Pons (tissue), 1 donor: ENCODE data around the gene IGSF3.
"Not testable (repeated sequence)": the region's sequence is repeated elsewhere in the genome, so short reads cannot be mapped to it uniquely, and the experiment has no call there.

Experiments
- DNase-seq: peaks from one replicate; pipeline ENCODE4 v3.0.0-alpha.2; 2016; ENCODE audit warnings: low spot score

The IGSF3 gene

DNA sequence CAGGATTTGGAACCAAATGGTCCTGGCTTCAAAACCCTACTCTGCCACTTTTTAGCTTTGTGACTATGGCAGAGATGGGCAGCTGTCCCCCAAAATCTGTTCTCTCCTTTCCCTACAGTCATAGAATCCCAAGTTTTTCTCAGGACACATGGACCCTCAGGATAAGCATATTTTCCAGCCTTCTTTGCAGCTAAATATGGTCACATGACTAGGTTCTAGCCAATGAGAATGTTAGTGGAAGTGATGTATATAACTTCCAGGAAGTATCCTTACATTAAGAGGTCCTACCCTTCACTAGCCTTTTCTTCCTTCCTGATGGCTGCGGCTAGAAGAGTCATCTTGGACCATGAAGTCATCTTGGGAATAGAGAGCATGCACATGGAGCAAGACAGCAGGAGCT is 5.9 kb downstream of the IGSF3 start:
- no peak for DNase-seq

DNA sequence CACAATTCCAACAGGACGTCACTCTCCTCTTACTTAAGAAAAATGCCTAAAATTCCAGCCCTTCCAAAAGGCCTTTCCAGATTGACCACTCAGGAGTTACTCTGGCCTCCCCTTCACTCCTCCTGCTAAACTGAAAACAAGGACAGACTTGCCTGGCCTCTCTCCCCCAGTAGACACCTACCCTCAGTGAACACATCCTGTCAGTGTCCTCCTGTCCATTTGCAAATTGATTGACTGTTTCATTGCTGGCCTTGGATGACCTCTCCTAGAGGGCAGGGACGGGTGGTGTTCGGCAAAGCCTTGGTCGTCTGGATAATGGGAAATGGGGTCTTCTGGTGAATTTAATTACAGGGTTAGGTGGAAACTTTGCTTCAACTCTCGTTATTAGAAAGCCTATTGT is 8.9 kb downstream of the IGSF3 start:
- not testable (repeated sequence) for DNase-seq

DNA sequence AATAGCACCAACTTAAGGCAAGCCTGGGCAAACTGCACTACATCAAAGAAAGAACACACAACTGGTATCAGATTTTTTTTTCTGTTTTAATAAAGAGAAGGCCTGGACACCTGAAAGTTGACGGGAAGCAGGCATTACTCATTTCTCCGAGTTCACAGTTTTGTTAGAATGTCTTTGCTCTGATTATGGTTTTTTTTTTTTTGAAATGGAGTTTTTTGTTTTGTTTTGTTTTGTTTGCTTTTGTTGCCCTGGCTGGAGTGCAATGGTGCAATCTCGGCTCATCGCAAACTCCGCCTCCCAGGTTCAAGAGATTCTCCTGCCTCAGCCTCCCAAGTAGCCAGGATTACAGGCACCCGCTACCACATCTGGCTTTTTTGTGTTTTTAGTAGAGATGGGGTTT is 9.7 kb downstream of the IGSF3 start:
- DNase-seq = not testable (repeated sequence)

- DNase-seq = no peak
Observed at GRCh38 chr1:116654351-116654750, 13.2 kb downstream of the IGSF3 start.

DNA sequence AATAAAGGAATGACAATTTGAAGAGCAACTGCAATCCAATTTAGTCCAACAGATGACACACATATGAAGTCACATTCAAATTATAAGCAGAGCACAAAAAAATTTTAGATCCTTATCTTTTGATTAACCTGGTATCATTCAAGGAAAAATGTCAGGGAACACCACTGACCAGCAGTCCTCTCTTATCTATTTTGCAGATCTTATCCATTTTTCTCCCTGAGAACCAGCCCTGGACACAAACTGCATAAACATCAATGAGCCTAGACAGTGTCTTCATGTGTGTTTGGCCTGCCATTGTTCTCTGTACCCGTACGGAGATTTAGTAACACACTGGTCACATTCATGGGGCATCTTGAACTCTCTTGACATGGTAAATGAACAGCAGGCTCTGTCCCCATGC is 14.9 kb downstream of the IGSF3 start:
- DNase-seq = not testable (repeated sequence)

DNA sequence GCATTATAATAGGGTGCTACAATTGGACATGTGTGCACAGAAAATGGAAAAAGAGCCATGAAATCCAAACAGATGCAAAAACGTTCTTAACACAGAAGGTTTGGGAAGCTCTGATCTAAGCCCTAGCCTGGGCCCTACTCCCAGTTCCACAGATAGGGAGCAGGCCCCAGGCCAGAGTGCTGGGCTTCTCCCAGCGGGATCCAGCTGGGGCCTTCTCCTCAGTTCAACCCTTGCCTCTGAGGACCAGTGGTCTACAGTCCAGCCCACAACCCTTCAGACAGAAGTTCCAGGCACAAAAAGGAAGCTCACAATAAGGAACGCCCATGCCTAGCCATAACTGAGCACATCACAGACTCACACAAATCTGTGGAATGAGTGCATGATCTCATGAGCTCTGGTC is 16.8 kb downstream of the IGSF3 start:
- not testable (repeated sequence) for DNase-seq

- not testable (repeated sequence) for DNase-seq
Observed at GRCh38 chr1:116649041-116649440, 18.5 kb downstream of the IGSF3 start.

- DNase-seq = not testable (repeated sequence)
Observed at GRCh38 chr1:116648325-116648724, 19.2 kb downstream of the IGSF3 start.

GRCh38 chr1:116647186-116647585 is 20.3 kb downstream of the IGSF3 start:
- not testable (repeated sequence) for DNase-seq

- DNase-seq = not testable (repeated sequence)
Observed at GRCh38 chr1:116646673-116647170, 20.8 kb downstream of the IGSF3 start.

DNA sequence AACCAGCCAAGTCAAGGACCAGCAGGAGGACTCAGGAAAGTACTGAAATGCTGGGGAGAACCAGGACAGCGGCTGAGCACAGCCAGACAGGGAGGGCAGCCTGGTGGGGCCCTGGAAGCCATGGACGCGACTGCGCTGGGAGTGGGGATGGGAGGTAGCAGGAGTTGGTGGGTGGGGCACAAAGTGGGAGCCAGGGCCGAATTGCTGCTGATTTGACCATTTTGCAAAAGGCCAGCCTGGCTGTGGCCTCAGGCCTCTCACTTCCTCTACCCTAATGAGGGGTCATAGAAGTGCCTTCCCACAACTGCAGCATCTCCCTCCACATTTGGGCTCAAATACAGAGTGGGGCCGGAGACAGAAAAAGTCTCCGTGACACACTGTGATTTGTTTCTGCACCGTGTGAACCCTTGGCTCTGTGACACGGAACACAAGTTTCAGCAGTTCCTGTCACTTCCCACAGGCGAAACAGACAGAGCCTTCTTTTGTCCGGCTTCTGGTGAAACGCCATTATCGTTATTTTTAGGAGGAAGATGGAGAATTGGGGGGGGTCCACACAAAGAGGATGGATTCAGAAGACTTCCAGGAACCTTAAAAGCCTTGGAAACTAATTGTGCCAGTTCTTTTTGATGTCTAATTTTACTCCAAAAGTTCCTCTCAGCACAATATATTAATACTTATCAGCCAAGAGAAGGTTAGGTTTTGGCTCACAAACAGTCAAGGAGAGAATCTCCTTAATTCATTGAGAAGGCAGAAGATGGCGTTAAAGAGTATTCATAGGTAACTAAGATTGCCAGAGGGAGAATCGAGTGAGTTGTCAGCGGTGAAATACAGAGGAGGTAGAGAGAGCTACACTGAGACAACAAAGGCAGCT is 21.5 kb downstream of the IGSF3 start:
- DNase-seq = peak; percentile 24

DNA sequence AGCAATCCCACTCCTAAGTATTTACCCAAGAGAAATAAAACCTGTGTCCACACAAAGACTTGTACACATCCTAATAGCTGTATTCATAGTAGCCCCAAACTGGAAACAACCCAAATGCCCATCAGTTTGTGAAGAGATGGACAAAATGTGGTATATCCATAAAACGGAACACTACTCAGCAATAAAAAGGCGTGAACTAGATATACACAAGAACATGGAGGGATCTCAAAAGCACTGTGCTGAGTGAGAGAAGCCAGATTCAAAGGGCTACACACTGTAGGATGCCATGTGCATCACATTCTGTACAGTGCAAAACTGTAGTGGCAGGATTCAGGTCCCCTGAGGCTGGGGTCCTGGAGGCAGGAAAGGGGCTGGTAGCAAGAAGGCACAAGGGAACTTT is 22.5 kb downstream of the IGSF3 start:
- DNase-seq = not testable (repeated sequence)

GRCh38 chr1:116644096-116644495 is 23.4 kb downstream of the IGSF3 start:
- DNase-seq = not testable (repeated sequence)

DNA sequence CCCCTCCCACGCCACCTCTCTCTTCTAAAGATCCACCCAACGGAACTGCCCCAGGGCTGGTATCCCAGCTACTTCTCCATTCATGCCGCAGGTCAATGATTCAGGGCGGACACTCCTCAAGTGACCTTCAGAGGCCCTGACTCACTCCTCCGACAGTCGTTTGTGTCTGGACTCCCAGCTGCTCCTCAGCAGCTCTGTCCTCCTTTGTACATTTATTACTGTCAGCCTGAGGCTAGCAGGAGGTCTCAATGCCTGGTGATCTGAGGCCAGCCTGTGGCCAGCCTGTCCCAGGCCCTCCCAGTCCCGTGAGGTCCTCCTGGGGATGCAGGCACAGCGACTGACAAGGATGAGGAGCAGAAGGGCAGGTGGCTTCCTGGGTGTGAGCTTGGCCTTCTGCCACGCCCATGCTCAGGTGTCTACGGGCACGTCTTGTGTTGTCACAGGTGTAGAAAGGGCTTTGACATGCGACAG is 24.2 kb downstream of the IGSF3 start:
- not testable (repeated sequence) for DNase-seq

DNA sequence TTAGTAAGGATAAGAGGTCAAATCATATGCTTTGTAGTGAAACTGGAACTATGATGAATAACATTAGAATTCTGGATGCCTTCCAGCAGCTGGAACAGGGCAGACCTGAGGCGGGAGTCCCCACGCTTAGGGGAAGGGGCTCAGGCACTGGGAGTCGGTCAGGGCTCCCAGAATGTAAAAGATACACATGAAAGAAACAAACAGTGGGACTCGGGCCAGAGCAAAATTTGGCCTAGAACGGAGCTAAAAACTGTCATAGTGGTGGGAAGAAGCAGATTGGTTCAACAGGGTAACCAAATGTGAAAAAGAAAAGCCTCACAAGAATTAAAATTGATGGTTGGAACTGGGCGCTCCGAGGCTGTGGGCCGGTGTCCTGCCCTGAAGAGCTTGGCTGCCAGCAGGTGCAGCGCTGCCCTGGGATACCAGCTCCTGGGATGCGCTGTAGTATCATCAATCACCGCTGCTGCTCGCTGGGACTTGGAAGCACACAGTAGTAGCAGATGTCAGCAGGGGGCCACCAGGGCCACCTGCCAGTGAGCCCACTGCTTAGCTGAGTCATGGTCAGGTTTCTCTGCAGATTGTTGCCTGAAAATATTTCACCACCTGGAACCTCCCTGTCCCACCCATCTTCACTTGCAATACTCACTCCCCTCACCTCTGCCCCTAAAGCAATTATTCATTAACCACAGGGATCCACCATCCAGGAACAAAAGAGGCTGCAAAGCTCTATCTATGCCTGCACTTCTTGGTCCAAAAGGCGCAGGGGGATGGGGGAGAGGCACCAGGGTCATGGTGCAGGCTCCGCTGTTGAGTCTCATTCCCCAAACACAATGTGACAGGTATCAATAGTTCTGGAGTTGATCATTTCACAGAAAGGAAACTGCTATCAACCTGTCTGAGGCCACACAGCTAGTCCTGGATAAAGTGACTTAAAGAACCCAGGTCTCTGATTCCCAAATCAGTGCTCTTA is 24.9 kb downstream of the IGSF3 start:
- DNase-seq = not testable (repeated sequence)

DNA sequence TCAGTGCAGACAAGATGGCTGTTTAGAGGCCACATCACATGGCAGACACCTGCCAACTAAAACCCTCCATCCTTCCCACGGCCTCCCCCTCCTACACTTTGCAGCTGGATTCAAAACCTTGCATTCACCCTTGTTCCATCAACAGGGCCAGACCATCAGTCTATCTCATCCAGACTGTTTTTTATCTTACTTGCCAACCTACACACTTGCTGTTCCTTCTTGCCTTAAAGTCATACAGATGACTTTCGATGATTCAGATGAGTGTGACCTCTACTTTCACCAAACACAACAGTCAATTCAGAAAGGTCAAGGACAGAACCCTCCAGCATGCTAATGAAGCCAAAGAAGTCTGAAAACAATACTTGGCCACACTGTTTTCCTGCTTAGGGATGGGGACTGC is 29.9 kb downstream of the IGSF3 start:
- DNase-seq = not testable (repeated sequence)

DNA sequence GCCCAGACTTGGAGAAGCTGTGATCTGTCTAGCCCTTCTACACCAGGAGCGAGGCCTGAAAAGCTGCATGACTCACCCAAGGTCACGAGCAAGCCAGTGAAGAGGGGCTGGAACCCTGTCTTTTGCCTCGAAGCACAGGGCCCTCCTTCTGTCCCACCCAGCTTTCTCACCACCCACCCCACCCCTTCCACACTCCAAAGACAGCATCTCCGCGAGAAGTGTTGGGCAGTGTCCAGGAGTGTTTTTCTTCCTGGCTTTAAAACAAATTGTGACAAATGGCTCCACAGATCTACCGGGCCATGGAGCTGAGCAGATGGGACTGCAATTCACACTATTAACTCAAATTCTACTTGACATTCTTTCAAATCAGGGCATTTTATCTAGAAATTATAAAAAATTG is 30.9 kb downstream of the IGSF3 start:
- DNase-seq = not testable (repeated sequence)

DNA sequence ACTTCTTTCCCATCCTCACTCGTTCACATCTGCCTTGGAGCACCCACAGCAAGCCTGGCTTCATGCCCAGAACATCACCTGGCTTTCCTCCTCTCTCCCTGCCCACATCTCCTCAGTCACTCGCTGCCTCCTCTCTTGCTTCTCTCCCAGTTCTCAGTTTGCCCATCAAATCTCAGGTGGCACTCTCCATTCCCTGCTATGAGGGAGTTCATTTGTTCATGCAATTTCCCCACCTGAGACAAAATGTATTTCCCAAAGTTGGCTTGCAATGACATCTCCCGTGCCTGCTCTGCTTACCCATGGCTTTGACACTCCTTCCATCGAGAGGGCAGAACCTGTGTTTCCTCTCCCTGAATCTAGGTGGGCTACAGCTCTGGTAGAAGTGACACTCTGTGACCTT is 33.1 kb downstream of the IGSF3 start:
- DNase-seq = not testable (repeated sequence)

GRCh38 chr1:116631996-116632925 is 35.3 kb downstream of the IGSF3 start:
- not testable (repeated sequence) for DNase-seq

DNA sequence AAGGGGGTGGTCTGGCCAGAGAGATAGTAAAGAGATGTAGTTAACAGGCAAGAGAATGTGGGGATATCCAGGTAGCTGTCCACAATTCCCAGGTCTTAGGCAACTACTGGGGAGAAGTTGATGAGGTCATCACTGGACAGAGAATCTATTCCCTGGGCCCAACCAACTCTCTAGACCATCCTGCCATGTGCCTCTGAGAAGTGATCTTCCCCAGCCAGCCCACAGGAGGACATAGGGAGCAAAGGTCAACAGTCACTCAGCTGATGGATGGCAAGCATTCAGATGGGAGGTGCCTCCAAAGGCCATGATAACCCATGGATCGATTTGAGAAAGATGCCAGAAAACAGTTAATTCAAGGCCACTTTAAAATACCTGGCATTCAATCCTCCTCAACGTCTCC is 36.0 kb downstream of the IGSF3 start:
- DNase-seq = not testable (repeated sequence)

- DNase-seq = not testable (repeated sequence)
Observed at GRCh38 chr1:116630057-116630456, 37.5 kb downstream of the IGSF3 start.
